B cell (primary cell): ENCODE data around the gene DPCD.

ENCODE experiments used
- EZH2 ChIP-seq: IDR thresholded peaks from 2 replicates; pipeline ENCODE4 v1.6.1; 2012; ENCODE audit warnings: borderline replicate concordance, low read depth, mild to moderate bottlenecking, moderate library complexity, low read length; ENCODE audit not compliant: insufficient read depth, poor library complexity, severe bottlenecking
- TF ChIP-seq, protein P1 (sequence below): fragments of 200-600 bp; IDR thresholded peaks from one replicate; pipeline ENCODE4 v1.8.0; 2022; ENCODE audit warnings: antibody characterized with exemption, mild to moderate bottlenecking

DNA sequence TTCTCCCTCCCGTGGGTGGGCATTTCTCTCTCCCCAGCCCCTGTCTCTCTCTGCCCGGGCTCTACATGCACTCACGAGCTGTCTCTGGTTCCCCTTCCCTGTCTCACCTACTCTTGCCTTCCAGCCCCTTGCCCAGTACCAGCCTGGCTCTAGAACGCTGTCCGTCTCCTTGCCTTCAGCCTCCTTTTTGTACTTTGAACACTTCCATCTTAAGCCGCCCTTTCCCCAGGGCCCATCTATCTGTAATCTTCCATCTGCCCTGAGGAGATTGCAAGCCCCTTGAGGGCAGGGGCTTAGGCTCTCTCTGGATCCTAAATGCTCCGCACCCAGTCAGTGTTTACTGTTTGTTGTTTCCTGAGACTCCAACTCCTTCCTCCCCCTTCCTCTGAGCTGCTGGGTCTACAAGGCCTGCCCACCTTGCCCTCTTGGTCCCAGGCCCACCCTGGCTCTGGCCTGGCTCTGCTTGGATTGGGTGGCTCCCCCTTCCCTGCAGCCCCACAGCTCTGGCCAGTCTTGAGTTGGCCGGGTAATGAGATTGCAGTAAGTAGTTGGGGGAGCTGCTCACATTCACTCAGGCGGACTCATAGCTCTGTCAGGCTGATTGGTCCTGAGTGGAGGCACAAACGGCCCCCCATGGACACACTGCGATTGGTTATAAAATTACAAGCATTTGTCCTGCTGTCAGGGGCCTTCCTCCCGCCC is 28.4 kb upstream of the DPCD start:
- TF ChIP-seq, protein P1, sequence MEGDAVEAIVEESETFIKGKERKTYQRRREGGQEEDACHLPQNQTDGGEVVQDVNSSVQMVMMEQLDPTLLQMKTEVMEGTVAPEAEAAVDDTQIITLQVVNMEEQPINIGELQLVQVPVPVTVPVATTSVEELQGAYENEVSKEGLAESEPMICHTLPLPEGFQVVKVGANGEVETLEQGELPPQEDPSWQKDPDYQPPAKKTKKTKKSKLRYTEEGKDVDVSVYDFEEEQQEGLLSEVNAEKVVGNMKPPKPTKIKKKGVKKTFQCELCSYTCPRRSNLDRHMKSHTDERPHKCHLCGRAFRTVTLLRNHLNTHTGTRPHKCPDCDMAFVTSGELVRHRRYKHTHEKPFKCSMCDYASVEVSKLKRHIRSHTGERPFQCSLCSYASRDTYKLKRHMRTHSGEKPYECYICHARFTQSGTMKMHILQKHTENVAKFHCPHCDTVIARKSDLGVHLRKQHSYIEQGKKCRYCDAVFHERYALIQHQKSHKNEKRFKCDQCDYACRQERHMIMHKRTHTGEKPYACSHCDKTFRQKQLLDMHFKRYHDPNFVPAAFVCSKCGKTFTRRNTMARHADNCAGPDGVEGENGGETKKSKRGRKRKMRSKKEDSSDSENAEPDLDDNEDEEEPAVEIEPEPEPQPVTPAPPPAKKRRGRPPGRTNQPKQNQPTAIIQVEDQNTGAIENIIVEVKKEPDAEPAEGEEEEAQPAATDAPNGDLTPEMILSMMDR: no peak
- no peak for TF ChIP-seq EZH2
